HG02870 (cell line): ENCODE measurements around the gene MAPK12.

ENCODE experiments used
- ATAC-seq: cut with Tn5 transposase; IDR thresholded peaks from one replicate; pipeline ENCODE4 v1.9.1; 2021; ENCODE audit warnings: mild to moderate bottlenecking, moderate library complexity; ENCODE audit not compliant: unreplicated experiment

The MAPK12 gene

DNA sequence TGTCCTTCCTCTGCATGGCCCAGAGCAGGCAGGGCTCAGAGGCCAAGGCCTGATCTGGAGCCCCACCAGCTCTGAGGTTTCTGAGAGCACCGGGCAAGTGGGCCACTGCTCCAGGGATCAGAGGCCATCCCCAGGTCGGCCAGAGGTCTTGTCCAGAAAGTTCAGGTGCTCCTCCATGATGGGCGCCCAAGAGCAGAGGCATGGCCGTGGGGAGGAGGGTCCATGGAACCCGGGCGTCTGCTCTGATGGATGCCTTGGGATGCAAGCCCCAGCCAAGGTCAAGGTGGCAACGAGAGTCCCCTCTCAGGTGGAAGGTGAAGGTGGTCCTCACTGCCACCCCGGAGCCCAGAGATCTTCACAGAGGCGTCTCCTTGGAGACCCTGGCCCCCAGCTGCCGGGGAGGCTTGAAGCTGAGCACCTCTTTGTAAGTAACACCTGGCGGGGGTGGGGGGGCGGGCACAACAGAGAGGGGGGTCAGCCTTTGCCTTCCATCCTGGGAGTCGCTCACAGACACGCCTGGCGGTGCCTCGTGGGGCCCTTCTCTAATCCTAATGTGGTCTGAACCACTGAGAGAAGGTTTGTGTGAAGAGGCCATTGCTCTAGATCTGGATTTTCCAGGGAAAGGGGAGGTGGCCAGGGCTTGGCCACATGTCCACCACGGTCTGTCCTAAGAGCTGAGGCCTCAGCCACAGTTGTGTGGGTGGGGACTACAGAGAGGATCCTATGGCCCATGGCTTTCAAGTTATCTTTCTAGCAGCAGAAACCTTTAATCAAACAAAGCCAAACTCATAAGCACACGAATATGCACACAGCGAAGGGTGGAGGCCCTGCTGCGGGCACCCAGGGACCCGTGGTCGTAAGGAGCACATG is 8.2 kb downstream of the MAPK12 start:
- ATAC-seq, result no peak

GRCh38 chr22:50252082-50253045 is 9.1 kb downstream of the MAPK12 start:
- ATAC-seq, result no peak

- no peak for ATAC-seq
Observed at GRCh38 chr22:50251477-50252081, 9.9 kb downstream of the MAPK12 start.

- ATAC-seq, result peak; percentile 49
Observed at GRCh38 chr22:50250555-50251476, 10.7 kb downstream of the MAPK12 start, which contains the start of gene HDAC10. HDAC10 (minus strand) TSS chr22:50251265; CDS start chr22:50251032, 233 bp downstream.

GRCh38 chr22:50250249-50250554 is 11.3 kb downstream of the MAPK12 start:
- no peak for ATAC-seq

- no peak for ATAC-seq
Observed at GRCh38 chr22:50249341-50250248, 11.9 kb downstream of the MAPK12 start.

DNA sequence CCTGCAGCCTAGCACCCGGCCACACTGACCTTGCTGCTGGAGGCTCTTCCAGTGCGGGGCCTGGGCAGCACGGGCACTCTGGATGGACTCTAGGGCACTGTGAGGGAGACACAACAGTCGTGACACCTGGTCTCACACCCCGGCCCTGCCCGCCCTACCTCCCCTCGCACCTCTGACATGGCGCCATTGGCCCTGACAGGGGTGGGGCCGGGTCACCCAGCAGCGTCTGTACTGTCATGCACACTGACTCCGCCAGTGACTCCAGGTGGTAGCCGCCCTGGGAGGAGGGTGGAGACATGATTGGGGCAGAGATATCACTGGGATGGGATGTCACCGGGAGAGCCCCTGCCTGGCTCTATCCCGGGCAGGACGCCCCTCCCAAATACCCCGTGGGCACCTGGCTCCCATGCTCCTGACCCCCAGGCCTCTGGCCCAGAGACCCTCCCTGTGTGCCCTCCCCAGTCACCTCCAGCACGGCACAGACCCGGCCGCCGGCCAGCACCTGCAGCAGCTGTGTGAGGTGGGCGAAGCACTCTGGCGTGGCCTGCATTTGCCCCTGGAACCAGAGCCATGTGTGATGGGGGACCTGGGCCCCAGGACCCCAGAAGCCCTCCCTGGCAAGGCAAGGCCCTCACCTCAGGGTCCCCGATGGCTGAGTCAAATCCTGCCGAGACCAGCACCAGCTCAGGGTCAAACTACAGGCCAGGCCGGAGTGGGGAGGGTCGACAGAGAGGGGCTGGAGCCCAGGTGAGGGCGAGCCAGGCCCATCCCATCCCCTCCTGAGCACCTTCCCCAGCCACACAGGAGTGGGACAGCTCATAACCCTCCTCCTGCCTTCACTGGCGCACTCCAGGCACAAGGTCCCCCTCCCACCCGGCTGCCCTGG is 13.0 kb downstream of the MAPK12 start:
- no peak for ATAC-seq

DNA sequence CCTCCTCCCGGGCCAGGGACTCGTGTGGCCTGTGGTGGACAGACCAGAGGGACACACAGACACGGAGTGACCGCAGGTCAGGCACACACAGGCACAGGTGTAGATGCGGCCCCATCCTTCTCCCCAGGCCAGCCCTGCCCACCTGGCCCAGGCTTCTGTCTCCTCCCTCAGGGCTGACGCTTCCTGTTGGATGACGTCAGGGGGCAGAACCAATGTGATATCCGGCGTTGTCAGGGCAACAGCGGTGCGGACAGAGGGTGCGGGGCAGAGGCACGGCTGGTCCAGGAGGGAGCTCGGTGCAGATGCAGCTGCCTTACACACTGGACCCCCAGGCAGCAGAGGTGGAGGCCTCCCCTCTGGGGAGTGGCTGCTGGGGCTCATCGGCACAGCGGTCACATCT is 13.7 kb downstream of the MAPK12 start:
- no peak for ATAC-seq

DNA sequence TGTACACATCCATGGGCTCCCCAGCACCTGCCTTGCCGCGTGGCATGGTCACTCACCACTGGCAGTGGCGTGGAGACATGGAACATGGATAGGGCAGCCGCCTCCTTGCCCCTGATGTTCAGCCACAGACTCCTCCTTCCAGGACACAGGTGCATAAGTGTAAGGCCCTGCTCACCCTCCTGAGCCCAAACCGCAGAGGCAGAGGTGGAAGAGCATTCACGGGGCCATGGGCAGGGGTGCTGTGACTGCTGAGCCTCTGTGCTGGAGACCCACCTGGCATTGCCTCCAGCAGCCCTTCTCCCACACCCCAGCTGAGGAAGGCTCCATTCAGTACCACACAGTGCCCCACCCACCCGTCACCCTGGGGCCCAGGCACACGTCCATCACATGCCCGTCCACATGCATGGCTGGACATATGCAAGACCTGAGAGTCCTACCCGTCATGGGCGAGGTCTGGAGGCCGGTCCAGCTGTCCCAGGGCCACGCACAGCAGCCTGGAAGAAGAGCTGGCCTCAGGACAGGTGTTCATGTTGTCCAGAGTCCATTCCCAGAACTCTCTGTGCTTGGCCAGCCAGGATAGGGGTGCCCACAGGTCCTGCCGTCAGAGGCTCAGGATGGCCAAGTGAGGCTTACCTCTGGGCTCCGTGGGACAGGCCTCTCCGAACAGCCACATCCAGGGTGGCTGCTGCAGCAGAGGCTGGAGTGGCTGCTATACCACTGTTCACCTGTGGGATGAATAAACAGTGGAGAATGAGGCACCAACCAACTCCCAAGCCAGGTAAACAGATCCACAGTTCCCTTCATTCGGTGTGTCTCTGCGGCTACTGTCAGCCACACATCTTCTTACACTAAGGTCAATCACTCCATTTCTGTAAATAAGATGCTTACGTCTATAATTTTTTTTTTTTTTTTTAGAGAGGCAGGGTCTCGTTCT is 15.0 kb downstream of the MAPK12 start:
- ATAC-seq, result no peak

DNA sequence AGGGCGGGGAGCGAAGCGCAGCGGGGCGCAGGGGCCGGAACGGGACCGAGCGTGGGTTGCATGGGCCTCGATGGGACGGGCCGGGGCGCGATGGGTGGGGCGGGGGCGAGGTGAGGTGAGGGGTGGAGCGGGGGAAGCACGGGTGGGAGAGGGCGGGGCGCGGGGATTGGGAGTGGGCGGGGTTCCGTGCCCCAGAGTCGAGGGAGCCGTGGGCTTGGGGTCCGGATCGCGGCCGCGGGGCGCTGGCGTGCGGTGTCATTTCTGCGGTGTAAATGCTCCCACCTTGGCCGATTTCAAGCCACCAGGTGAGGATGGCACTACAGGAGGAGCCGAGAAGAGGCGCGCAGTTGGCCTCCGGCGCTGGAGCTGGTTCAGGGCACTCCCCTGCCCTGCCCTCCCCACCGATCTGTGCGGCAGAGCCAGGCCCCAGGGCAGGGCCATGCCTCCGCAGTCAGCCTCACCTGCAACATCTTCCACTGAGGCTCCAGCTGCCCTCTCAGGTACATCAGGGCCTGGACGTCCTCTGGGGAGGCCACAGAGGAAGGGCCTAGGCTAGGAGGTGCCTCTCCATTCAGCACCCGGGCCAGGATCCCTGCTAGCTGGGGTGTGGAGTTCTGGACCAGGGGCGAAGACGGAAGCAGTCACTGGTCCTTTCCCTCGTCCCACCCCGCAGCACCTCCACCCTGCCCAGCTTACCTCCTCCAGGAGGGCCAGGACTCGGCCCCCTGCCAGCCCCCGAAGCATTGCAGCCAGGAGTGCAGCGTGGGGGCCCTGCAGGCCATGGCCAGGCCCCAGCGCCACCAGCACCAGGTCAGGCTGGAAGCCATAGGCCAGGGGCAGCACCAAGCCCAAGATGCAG is 16.0 kb downstream of the MAPK12 start:
- no peak for ATAC-seq

DNA sequence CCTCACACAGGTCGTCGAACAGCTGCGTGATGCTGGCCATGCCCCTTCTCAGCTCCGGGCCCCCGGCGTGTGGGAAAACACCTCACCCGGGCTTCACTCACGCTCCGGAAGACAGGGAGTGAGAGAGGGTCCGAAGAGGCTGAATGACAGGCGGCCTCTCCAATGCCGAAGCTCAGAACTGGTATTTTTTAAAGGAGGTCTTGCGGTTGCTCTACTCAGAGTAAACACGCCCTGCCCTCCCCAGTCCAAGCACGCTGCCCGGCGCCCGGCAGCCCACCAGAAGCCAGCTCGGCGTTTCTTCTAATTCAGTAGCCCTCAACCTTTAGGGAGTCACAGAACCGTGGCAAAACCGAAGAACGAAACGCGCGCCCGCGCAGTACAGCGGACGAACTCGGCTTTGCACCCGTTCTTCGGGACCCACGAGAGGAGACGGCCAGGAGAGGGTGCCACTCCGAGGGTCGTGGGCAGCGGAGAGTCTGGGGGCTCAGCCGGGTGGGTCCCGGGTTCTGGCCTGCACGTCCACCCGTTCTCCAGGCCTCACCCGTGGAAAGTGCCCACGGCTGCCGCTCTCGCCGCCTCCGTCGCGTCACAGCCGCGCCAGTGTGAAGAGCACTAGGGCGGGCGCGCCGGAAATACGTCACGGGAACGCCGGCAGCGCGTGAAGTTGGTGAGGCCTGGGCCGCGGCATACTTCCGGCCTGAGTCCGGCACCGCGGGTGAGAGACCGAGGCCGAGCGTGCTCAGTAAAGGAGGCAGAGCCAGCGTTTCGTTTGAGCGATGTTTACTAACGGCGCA is 16.9 kb downstream of the MAPK12 start, which contains the start of gene TUBGCP6:
TSS of gene TUBGCP6 (minus strand) at position 604 of the 794 bp plus-strand sequence. CDS start at position 40, 564 bp downstream.
- peak; percentile 68 for ATAC-seq

GRCh38 chr22:50243685-50244419 is 17.6 kb downstream of the MAPK12 start:
- no peak for ATAC-seq

- no peak for ATAC-seq
Observed at GRCh38 chr22:50242406-50242949, 19.0 kb downstream of the MAPK12 start.

DNA sequence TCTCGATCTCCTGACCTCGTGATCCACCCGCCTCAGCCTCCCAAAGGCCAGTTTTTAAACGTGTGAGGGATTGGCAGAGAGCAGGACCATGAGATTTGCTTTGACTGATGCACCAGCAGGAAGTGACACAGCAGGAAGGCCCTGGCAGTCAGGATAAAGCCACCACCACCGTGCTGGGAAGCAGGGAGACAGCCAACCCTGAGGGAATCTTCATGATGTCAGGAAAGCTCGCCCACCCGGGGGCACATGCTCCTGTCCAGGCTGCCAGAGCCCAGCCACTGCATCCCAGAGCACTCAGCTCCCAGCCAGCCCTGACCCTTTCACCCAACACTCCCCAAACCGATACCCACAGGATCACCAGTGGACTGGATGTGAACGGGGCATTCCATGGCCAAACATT is 22.7 kb downstream of the MAPK12 start:
- ATAC-seq, result no peak
